ENCODE data around the gene TPSAB1. TPM values are rescaled to one million over a fixed set of nuclear protein-coding genes. Genes with fewer than 3 reads are reported as not detected.

TPSAB1 gene
- polyA plus RNA-seq, 1 donor from 2014 or later, result not detected

DNA sequence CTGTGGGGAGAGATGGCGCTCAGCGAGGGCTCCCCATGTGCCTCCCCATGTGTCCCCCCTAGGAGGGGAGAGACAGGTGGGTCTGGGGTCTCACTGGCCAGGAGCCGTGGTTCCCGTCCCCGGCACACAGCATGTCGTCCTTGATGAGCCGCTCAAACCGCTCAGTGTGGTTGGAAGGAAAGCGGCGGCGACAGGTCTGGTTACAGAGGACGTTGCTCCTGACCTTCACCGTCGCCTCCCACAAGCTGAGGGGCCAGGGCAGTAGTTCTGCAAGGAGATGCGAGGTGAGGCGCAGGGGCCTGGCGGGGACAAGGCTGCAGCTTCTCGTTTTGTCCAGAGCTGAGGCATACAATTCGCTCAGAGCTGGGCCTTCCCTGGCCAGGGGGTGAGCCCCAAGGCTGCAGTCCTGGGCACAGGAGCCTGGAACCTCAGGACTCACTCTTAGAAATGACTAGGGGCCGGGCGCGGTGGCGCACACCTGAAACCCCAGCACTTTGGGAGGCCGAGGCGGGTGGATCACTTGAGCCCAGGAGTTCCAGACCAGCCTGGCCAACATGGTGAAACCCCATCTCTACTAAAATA, 46.1 kb downstream of the TPSAB1 start:
- H3K4me3 Mint-ChIP-seq, result no peak overlapping the region
- H3K27ac Mint-ChIP-seq, result no peak overlapping the region
- no peaks in the 10 kb centered on the region for H3K9me3 Mint-ChIP-seq
- H3K27me3 Mint-ChIP-seq, result peaks cover 37% of the 10 kb centered on the region
- H3K36me3 Mint-ChIP-seq, result no peaks in the 10 kb centered on the region
- peaks cover 0 to 8% (median 4%) of the 10 kb centered on the region in 3 donors for H3K4me1 Mint-ChIP-seq

DNA sequence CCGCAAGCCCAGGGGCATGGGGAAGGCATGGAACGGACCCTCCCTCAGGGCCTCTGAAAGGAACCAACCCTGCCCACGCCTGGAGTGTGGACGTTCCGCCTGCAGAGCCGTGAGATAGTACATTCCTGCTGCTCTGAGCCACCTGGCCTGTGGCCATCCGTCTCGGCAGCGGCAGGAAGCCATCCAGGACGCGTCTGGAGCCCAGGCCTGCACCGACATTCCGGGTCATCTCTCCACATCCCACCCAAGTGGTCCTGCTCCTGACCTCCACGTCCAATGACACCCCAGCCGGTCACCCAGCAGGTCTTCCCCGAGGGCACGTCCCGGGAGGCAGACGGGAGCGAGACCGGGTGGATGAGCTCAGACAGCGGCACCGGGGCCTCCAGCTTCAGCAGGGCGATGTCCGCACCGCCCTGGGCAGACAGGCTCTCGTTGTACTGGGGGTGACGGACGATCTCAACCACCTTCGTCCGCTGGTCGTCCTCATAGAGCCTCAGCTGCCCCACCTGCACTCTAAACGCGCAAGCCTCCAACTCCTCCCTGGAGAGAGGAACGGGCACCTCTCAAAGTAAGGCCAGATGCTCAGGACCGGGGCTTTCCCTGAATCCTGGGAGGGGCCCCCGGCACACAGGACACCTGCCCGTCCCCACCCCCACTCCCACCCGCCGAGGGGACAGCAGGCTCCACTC, 47.6 kb downstream of the TPSAB1 start:
- Mint-ChIP-seq H3K36me3 (no peaks in the 10 kb centered on the region), H3K27ac (no peak overlapping the region), H3K4me3 (no peak overlapping the region), H3K9me3 (no peaks in the 10 kb centered on the region), H3K4me1 (peaks cover 0 to 5% (median 2%) of the 10 kb centered on the region in 3 donors), H3K27me3 (peaks cover 41% of the 10 kb centered on the region)

DNA sequence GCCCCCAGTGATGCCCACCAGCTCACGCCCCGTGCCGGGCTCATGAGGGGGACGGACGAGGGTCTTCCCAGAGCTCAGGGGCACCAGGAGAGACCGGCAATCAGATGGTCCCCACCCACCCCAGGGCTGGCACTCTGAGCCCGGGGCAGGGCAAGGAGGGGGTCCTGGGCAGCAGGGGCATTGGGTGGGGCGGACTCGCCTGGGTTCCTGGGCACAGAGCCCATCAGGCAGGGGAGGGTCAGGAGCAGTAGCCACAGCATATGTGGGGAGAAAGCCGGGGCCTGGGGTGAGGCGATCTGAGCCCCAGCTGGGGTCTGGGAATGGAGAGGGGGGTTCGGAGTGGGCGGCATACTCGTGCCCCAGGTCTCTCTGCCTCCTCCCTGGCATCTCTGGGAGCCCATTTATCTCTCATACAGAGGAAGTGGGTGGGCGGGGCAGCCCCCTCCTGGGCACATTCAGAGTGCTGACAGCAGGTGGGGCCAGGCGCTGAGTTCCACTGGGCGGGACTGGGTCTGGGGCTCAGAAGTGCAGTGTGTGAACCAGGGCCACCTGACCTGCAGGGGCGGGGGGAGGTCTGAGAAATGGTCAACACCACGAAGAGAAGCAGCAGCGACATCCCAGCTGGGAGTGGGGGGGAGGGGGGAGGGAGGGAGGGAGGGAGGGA, 48.4 kb downstream of the TPSAB1 start:
- Mint-ChIP-seq H3K4me3 (peak overlapping the region in 1 of 4 donors; percentile 47), H3K4me1 (peaks cover 2 to 8% (median 4%) of the 10 kb centered on the region in 3 donors), H3K27me3 (peaks cover 38% of the 10 kb centered on the region), H3K36me3 (no peaks in the 10 kb centered on the region), H3K27ac (peak overlapping the region in 1 of 3 donors; percentile 57), H3K9me3 (no peaks in the 10 kb centered on the region)

DNA sequence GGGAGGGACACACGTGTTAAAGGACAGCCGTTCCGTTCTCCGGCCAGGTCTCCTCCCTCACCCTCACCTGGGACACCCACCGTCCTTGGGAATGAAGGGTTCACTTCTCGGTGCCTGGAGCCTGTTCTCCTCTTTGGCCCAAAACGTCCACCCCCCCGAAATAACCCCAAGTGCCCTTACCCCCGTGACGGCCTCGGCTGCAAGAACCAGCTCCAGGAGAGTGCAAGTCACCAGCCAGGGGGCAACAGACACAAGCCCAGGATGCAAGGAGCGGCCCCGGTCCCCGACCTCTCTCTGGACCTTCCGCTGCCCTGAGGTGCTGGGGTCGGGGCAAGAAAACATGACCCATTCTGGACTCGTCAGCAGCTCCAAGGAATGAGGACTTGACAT, 49.0 kb downstream of the TPSAB1 start:
- Mint-ChIP-seq H3K9me3 (no peaks in the 10 kb centered on the region), H3K36me3 (peaks cover 1% of the 10 kb centered on the region), H3K4me1 (peaks cover 7 to 10% (median 9%) of the 10 kb centered on the region in 3 donors), H3K27ac (no peak overlapping the region), H3K27me3 (peaks cover 42% of the 10 kb centered on the region), H3K4me3 (peak overlapping the region in 2 of 4 donors; percentile 39 to 71)

DNA sequence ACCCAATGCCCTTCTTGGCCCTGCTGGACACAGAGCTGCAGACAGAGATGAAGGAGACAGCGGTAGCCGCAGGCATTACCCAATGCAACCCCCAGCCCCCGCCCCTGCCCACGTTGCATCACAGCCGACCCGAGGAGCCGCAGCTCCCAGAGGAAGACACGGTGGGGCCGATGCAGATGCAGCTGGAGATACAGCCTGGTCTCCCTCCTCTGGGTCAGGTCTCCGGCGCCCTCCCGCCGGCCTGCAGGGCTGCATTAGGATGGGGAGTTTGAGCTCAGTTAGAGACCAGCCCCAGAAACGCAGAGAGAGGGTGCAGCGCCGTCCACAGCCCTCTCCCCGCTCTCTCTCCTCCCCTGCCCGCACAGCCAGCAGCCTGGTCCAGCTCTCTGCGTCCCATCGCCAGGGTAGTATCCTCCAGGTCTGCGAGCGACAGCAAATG, 49.6 kb downstream of the TPSAB1 start:
- H3K9me3 Mint-ChIP-seq, result no peaks in the 10 kb centered on the region
- H3K27me3 Mint-ChIP-seq, result peaks cover 42% of the 10 kb centered on the region
- peaks cover 1% of the 10 kb centered on the region for H3K36me3 Mint-ChIP-seq
- H3K4me1 Mint-ChIP-seq, result peaks cover 8 to 10% (median 10%) of the 10 kb centered on the region in 3 donors
- peak overlapping the region in 1 of 4 donors; percentile 28 for H3K4me3 Mint-ChIP-seq
- H3K27ac Mint-ChIP-seq, result peak overlapping the region in 1 of 3 donors; percentile 16

DNA sequence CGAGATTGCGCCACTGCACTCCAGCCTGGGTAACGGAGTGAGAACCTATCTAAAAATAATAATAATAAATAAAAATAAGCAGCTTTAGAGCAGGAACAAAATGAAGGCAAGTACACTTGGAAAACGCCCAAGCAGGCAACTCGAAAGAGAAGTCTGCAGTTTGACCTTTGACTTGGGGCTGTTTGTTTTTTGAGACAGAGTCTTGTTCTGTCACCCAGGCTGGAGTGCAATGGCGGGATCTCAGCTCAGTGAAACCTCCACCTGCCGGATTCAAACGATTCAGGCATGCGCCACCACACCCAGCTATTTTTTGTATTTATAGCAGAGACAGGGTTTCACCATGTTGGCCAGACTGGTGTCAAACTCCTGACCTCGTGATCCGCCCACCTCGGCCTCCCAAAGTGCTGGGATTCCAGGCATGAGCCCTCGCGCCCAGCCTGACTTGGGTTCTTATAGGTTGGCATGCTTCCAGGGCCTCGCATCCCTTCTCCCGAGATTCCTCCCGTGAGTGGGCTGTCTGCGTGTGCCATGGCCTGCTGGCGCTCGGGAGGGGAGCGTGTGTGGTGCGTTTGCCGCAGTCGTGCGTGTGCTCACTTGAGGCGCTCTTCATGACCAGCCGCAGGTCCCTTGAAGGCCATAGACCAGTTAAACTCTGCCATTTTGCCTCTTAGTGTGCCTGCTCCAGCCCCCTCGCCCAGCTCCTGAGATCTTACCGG, 50.5 kb downstream of the TPSAB1 start:
- Mint-ChIP-seq H3K27me3 (peaks cover 47% of the 10 kb centered on the region), H3K4me1 (peaks cover 8 to 14% (median 12%) of the 10 kb centered on the region in 3 donors), H3K9me3 (no peaks in the 10 kb centered on the region), H3K27ac (no peak overlapping the region), H3K36me3 (peaks cover 1% of the 10 kb centered on the region), H3K4me3 (peak overlapping the region in 1 of 4 donors; percentile 55)

DNA sequence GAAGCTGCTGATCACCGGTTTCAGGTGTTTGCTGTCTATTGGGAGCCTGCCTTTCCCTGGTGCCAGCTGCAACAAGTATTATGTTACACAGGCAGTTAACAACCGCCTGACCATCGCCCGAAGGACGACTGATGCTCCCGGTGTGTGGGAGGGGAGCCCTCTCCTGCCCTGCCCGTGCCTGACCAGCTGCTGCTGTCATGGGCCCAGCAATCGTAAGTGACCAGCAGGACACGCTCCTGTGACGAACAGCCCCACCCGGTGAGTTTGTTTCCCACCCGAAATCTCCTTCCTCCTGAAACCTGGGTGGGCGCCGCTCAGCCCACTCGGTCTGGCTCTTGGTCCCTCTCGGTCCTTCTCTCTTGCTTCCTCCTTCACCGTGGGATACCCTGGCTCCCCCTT, 51.1 kb downstream of the TPSAB1 start:
- Mint-ChIP-seq H3K36me3 (peaks cover 1% of the 10 kb centered on the region), H3K4me1 (peaks cover 8 to 17% (median 12%) of the 10 kb centered on the region in 3 donors), H3K4me3 (peak overlapping the region in 1 of 4 donors; percentile 83), H3K27me3 (peaks cover 47% of the 10 kb centered on the region), H3K27ac (no peak overlapping the region), H3K9me3 (no peaks in the 10 kb centered on the region)

Other genes starting within 250 kb of the TPSAB1 start
- gene SSTR5, start 168.0 kb upstream of the TPSAB1 start, polyA plus RNA-seq, result not detected
- not detected for gene C1QTNF8, start 144.5 kb upstream of the TPSAB1 start, polyA plus RNA-seq
- gene CACNA1H, start 87.6 kb upstream of the TPSAB1 start, polyA plus RNA-seq, result not detected
- gene TPSG1, start 15.4 kb upstream of the TPSAB1 start, polyA plus RNA-seq, result not detected
- gene TPSB2, start 10.5 kb upstream of the TPSAB1 start, polyA plus RNA-seq, result not detected
- not detected for gene TPSD1, start 15.4 kb downstream of the TPSAB1 start, polyA plus RNA-seq
- 165 TPM for gene UBE2I, start 68.9 kb downstream of the TPSAB1 start, polyA plus RNA-seq
- 26.0 TPM for gene BAIAP3, start 92.9 kb downstream of the TPSAB1 start, polyA plus RNA-seq
- 116 TPM for gene TSR3, start 111.2 kb downstream of the TPSAB1 start, polyA plus RNA-seq
- 55.9 TPM for gene GNPTG, start 111.2 kb downstream of the TPSAB1 start, polyA plus RNA-seq
- gene UNKL, start 174.0 kb downstream of the TPSAB1 start, polyA plus RNA-seq, result 9.2 TPM
- 37.0 TPM for gene UQCC4, start 180.0 kb downstream of the TPSAB1 start, polyA plus RNA-seq
- not detected for gene PERCC1, start 190.4 kb downstream of the TPSAB1 start, polyA plus RNA-seq
- gene CCDC154, start 203.9 kb downstream of the TPSAB1 start, polyA plus RNA-seq, result 1.5 TPM
- 102 TPM for gene CLCN7, start 234.3 kb downstream of the TPSAB1 start, polyA plus RNA-seq
- not detected for gene PTX4, start 248.2 kb downstream of the TPSAB1 start, polyA plus RNA-seq